ENCODE measurements around the gene COL4A6.

DNA sequence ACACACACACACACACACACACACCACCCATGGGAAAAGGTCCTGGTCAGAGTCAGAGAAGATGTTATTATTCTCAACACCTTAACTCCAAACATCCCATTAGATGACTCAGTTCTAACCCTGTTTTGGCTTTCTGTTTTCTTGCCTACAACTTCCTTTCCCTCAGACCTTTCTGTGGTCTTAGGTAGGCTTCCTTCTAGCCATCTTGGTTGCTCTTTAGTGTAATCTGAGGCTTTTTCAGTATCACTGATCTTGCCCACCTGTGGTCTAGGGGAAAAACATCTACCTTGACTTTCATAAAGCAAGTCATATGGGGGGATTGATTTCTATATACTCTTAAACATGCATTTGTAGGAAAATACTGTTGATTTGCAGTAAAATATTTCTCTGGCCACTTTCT, 289.7 kb downstream of the COL4A6 start:
- TF ChIP-seq, protein P1, sequence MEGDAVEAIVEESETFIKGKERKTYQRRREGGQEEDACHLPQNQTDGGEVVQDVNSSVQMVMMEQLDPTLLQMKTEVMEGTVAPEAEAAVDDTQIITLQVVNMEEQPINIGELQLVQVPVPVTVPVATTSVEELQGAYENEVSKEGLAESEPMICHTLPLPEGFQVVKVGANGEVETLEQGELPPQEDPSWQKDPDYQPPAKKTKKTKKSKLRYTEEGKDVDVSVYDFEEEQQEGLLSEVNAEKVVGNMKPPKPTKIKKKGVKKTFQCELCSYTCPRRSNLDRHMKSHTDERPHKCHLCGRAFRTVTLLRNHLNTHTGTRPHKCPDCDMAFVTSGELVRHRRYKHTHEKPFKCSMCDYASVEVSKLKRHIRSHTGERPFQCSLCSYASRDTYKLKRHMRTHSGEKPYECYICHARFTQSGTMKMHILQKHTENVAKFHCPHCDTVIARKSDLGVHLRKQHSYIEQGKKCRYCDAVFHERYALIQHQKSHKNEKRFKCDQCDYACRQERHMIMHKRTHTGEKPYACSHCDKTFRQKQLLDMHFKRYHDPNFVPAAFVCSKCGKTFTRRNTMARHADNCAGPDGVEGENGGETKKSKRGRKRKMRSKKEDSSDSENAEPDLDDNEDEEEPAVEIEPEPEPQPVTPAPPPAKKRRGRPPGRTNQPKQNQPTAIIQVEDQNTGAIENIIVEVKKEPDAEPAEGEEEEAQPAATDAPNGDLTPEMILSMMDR (IDR thresholded peaks at IDR 0.05): no peak
- TF ChIP-seq POLR2A (IDR thresholded peaks at IDR 0.05): no peak

Measured in thyroid gland (tissue), 4 donors.